ENCODE measurements around the gene CRNKL1. TPM values are rescaled to one million over a fixed set of nuclear protein-coding genes. Genes with fewer than 3 reads are reported as not detected.

The CRNKL1 gene
- total RNA-seq, 1 donor from 2014 or later, result 21.9 TPM

DNA sequence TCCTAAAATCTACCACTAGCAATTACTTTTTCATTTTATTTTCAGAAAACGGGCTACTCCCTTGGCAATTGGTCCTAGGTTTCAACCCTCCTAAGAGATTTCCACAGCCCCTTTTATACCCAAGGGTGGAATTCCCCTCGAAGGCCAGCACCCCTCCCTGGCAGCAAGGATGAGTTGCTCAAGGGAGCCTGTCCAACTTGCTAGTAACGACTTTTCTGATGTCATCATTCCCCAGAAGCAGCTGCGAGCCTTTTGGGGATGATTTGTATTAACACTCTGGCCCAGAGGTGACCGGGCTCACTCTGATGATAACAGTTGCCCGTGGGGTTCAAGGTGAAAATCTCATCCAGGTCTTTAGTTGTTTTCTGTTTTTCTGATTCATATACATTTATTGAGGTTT, 65.8 kb downstream of the CRNKL1 start:
- Mint-ChIP-seq H3K9me3 (ENCODE audit: unreplicated experiment) (no peaks in the 10 kb centered on the region), H3K27me3 (ENCODE audit: unreplicated experiment) (no peaks in the 10 kb centered on the region), H3K4me3 (ENCODE audit: unreplicated experiment) (no peak overlapping the region), H3K36me3 (ENCODE audit: unreplicated experiment) (peaks cover 3% of the 10 kb centered on the region), H3K4me1 (ENCODE audit: unreplicated experiment) (peaks cover 26% of the 10 kb centered on the region), H3K27ac (ENCODE audit: unreplicated experiment) (no peak overlapping the region)
- no peak for DNase-seq (ENCODE audit: extremely low spot score, unreplicated experiment)
- TF ChIP-seq, protein P1, sequence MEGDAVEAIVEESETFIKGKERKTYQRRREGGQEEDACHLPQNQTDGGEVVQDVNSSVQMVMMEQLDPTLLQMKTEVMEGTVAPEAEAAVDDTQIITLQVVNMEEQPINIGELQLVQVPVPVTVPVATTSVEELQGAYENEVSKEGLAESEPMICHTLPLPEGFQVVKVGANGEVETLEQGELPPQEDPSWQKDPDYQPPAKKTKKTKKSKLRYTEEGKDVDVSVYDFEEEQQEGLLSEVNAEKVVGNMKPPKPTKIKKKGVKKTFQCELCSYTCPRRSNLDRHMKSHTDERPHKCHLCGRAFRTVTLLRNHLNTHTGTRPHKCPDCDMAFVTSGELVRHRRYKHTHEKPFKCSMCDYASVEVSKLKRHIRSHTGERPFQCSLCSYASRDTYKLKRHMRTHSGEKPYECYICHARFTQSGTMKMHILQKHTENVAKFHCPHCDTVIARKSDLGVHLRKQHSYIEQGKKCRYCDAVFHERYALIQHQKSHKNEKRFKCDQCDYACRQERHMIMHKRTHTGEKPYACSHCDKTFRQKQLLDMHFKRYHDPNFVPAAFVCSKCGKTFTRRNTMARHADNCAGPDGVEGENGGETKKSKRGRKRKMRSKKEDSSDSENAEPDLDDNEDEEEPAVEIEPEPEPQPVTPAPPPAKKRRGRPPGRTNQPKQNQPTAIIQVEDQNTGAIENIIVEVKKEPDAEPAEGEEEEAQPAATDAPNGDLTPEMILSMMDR (IDR thresholded peaks at IDR 0.05), result no peak

Other genes starting within 250 kb of the CRNKL1 start
- gene NAA20, start 35.1 kb downstream of the CRNKL1 start, total RNA-seq, result 49.6 and 50.6 TPM in 2 replicates
- gene CFAP61, start 66 bp upstream of the CRNKL1 start, total RNA-seq, result not detected in 2 replicates

All from osteocyte (in vitro differentiated cells).